ENCODE results near the gene CAB39L.
"Not testable (repeated sequence)": the region's sequence is repeated elsewhere in the genome, so short reads cannot be mapped to it uniquely, and the experiment has no call there.

Gene CAB39L

GRCh38 chr13:49341517-49341916 is 102.3 kb downstream of the CAB39L start:
- H3K27me3 ChIP-seq (replicated peaks; ENCODE audit: control insufficient read depth, insufficient read depth, low read length, poor library complexity, severe bottlenecking): no peaks in the 10 kb centered on the region
- H3K9me3 ChIP-seq (ENCODE audit: control insufficient read depth, low read length): no peaks in the 10 kb centered on the region
- H3K27ac ChIP-seq (ENCODE audit: insufficient read depth, low read length, poor library complexity, severe bottlenecking): no peak overlapping the region
- no peak for DNase-seq
- no peaks in the 10 kb centered on the region for H3K36me3 ChIP-seq (ENCODE audit: control insufficient read depth, insufficient read depth, low read length)
- no peak overlapping the region for H3K4me3 ChIP-seq (ENCODE audit: insufficient read depth, low read depth, low read length, poor library complexity, severe bottlenecking)
- no peaks in the 10 kb centered on the region for H3K4me1 ChIP-seq (ENCODE audit: control insufficient read depth, insufficient read depth, low read length, poor library complexity, severe bottlenecking)

- no peaks in the 10 kb centered on the region for H3K4me1 ChIP-seq (ENCODE audit: control insufficient read depth, insufficient read depth, low read length, poor library complexity, severe bottlenecking)
These were observed 103.7 kb downstream of the CAB39L start for GRCh38 chr13:49340161-49340560.

GRCh38 chr13:49336655-49337054 is 107.2 kb downstream of the CAB39L start:
- Histone ChIP-seq H3K4me1 (ENCODE audit: control insufficient read depth, insufficient read depth, low read length, poor library complexity, severe bottlenecking) (no peaks in the 10 kb centered on the region), H3K9me3 (ENCODE audit: control insufficient read depth, low read length) (no peaks in the 10 kb centered on the region), H3K27me3 (replicated peaks; ENCODE audit: control insufficient read depth, insufficient read depth, low read length, poor library complexity, severe bottlenecking) (no peaks in the 10 kb centered on the region), H3K4me3 (ENCODE audit: insufficient read depth, low read depth, low read length, poor library complexity, severe bottlenecking) (no peak overlapping the region), H3K36me3 (ENCODE audit: control insufficient read depth, insufficient read depth, low read length) (no peaks in the 10 kb centered on the region), H3K27ac (ENCODE audit: insufficient read depth, low read length, poor library complexity, severe bottlenecking) (no peak overlapping the region)
- no peak for DNase-seq

More at GRCh38 chr13:49340161-49340560, 103.7 kb downstream of the CAB39L start:
- H3K36me3 ChIP-seq (ENCODE audit: control insufficient read depth, insufficient read depth, low read length): no peaks in the 10 kb centered on the region
- H3K27me3 ChIP-seq (replicated peaks; ENCODE audit: control insufficient read depth, insufficient read depth, low read length, poor library complexity, severe bottlenecking): no peaks in the 10 kb centered on the region
- H3K4me3 ChIP-seq (ENCODE audit: insufficient read depth, low read depth, low read length, poor library complexity, severe bottlenecking): no peak overlapping the region
- no peak for DNase-seq
- no peak overlapping the region for H3K27ac ChIP-seq (ENCODE audit: insufficient read depth, low read length, poor library complexity, severe bottlenecking)
- no peaks in the 10 kb centered on the region for H3K9me3 ChIP-seq (ENCODE audit: control insufficient read depth, low read length)

DNA sequence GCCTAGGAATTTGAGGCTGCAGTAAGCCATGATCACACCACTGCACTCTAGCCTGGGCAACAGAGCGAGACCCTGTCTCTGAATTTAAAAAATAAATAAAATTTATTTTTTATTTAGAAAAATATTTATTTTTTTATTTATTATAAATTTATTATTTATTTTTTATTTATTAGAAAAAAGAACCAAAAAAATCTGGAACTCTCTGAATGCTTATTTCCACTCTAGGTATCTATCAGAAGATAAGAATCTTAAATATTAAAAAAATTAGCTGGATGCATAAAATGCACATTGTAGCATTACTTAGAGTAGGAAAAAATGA is 113.4 kb downstream of the CAB39L start:
- Histone ChIP-seq H3K27me3 (replicated peaks; ENCODE audit: control insufficient read depth, insufficient read depth, low read length, poor library complexity, severe bottlenecking) (no peaks in the 10 kb centered on the region), H3K27ac (ENCODE audit: insufficient read depth, low read length, poor library complexity, severe bottlenecking) (no peak overlapping the region), H3K9me3 (ENCODE audit: control insufficient read depth, low read length) (no peaks in the 10 kb centered on the region), H3K4me1 (ENCODE audit: control insufficient read depth, insufficient read depth, low read length, poor library complexity, severe bottlenecking) (no peaks in the 10 kb centered on the region), H3K4me3 (ENCODE audit: insufficient read depth, low read depth, low read length, poor library complexity, severe bottlenecking) (no peak overlapping the region), H3K36me3 (ENCODE audit: control insufficient read depth, insufficient read depth, low read length) (no peaks in the 10 kb centered on the region)
- DNase-seq: no peak

GRCh38 chr13:49329831-49330545 is 113.9 kb downstream of the CAB39L start:
- no peak for DNase-seq
- no peaks in the 10 kb centered on the region for H3K4me1 ChIP-seq (ENCODE audit: control insufficient read depth, insufficient read depth, low read length, poor library complexity, severe bottlenecking)
- H3K27me3 ChIP-seq (replicated peaks; ENCODE audit: control insufficient read depth, insufficient read depth, low read length, poor library complexity, severe bottlenecking): no peaks in the 10 kb centered on the region
- H3K9me3 ChIP-seq (ENCODE audit: control insufficient read depth, low read length): no peaks in the 10 kb centered on the region
- no peak overlapping the region for H3K27ac ChIP-seq (ENCODE audit: insufficient read depth, low read length, poor library complexity, severe bottlenecking)
- H3K4me3 ChIP-seq (ENCODE audit: insufficient read depth, low read depth, low read length, poor library complexity, severe bottlenecking): no peak overlapping the region
- no peaks in the 10 kb centered on the region for H3K36me3 ChIP-seq (ENCODE audit: control insufficient read depth, insufficient read depth, low read length)

DNA sequence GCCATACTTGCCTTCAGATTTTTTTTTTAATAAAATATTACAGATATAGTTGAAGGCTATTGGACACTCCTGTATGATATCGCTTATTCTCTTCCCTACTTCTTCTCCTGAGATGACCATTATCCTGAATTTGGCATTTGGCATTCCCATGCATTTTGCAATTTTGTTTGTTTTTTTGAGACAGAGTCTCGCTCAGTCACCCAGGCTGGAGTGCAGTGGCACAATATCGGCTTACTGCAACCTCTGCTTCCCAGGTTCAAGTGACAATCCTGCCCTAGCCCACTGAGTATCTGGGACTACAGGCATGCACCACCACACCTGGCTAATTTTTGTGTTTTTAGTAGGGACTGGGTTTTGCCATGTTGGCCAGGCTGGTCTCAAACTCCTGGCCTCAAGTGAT is 116.7 kb downstream of the CAB39L start:
- not testable (repeated sequence) for H3K27ac ChIP-seq (ENCODE audit: insufficient read depth, low read length, poor library complexity, severe bottlenecking); DNase-seq; H3K4me3 ChIP-seq (ENCODE audit: insufficient read depth, low read depth, low read length, poor library complexity, severe bottlenecking); H3K4me1 ChIP-seq (ENCODE audit: control insufficient read depth, insufficient read depth, low read length, poor library complexity, severe bottlenecking); H3K27me3 ChIP-seq (replicated peaks; ENCODE audit: control insufficient read depth, insufficient read depth, low read length, poor library complexity, severe bottlenecking); H3K36me3 ChIP-seq (ENCODE audit: control insufficient read depth, insufficient read depth, low read length); H3K9me3 ChIP-seq (ENCODE audit: control insufficient read depth, low read length)

DNA sequence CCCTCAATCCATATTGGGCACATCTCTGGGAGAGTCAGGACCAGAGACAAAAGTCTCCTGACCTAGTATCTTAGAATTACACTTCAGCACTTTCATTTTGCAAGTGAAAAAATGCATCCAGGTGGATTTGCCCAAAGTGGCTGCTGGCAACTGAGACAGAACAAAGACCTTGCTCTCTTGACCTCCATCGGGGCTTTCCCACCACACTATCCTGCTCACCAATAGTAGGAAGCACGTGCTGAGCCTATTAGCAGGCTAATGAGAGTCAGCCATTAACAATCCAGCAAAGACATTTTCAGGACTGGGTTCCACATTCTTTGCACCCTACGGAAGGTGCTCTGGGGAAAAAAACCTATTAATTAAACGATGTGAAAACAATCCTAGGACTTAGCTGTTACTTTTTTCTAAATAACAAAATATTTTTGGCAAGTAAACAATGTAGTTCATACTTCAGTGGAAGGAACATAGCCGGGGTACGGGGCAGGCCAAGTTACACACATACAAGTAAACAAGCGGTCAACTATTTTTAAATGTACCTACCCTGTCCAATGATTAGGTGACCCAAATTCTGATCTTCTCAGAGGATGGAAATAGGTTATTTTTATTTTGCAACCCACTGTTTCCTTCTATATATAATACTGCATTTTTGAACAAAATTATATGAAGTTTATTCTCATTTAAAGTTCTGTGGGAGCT is 117.5 kb downstream of the CAB39L start:
- Histone ChIP-seq H3K36me3 (ENCODE audit: control insufficient read depth, insufficient read depth, low read length) (no peaks in the 10 kb centered on the region), H3K27me3 (replicated peaks; ENCODE audit: control insufficient read depth, insufficient read depth, low read length, poor library complexity, severe bottlenecking) (no peaks in the 10 kb centered on the region), H3K9me3 (ENCODE audit: control insufficient read depth, low read length) (no peaks in the 10 kb centered on the region), H3K27ac (ENCODE audit: insufficient read depth, low read length, poor library complexity, severe bottlenecking) (no peak overlapping the region), H3K4me3 (ENCODE audit: insufficient read depth, low read depth, low read length, poor library complexity, severe bottlenecking) (no peak overlapping the region), H3K4me1 (ENCODE audit: control insufficient read depth, insufficient read depth, low read length, poor library complexity, severe bottlenecking) (no peaks in the 10 kb centered on the region)
- no peak for DNase-seq

DNA sequence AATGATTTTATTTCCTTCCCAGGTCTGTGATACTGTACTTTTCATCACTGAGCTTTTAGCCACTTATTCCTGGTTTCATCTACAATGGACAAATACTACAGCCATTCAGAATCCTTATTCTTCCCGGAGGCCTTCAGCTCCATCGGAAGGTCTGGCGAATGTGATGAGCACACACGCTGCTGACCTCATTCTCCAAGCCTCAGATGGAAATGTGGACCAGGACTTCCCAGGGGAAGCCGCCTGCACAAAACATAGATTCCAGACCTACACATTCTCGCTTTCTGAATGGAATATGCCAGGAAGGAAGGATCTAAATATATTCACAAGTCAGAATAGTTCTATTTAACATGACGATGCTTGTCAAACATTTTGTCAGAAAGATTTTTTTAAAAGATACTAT is 120.5 kb downstream of the CAB39L start:
- no peaks in the 10 kb centered on the region for H3K27me3 ChIP-seq (replicated peaks; ENCODE audit: control insufficient read depth, insufficient read depth, low read length, poor library complexity, severe bottlenecking)
- no peaks in the 10 kb centered on the region for H3K4me1 ChIP-seq (ENCODE audit: control insufficient read depth, insufficient read depth, low read length, poor library complexity, severe bottlenecking)
- no peak overlapping the region for H3K27ac ChIP-seq (ENCODE audit: insufficient read depth, low read length, poor library complexity, severe bottlenecking)
- DNase-seq: no peak
- H3K36me3 ChIP-seq (ENCODE audit: control insufficient read depth, insufficient read depth, low read length): no peaks in the 10 kb centered on the region
- no peaks in the 10 kb centered on the region for H3K9me3 ChIP-seq (ENCODE audit: control insufficient read depth, low read length)
- H3K4me3 ChIP-seq (ENCODE audit: insufficient read depth, low read depth, low read length, poor library complexity, severe bottlenecking): no peak overlapping the region

GRCh38 chr13:49322702-49323101 is 121.2 kb downstream of the CAB39L start:
- no peaks in the 10 kb centered on the region for H3K36me3 ChIP-seq (ENCODE audit: control insufficient read depth, insufficient read depth, low read length)
- no peaks in the 10 kb centered on the region for H3K9me3 ChIP-seq (ENCODE audit: control insufficient read depth, low read length)
- DNase-seq: no peak
- H3K27ac ChIP-seq (ENCODE audit: insufficient read depth, low read length, poor library complexity, severe bottlenecking): no peak overlapping the region
- no peak overlapping the region for H3K4me3 ChIP-seq (ENCODE audit: insufficient read depth, low read depth, low read length, poor library complexity, severe bottlenecking)
- H3K4me1 ChIP-seq (ENCODE audit: control insufficient read depth, insufficient read depth, low read length, poor library complexity, severe bottlenecking): no peaks in the 10 kb centered on the region
- H3K27me3 ChIP-seq (replicated peaks; ENCODE audit: control insufficient read depth, insufficient read depth, low read length, poor library complexity, severe bottlenecking): no peaks in the 10 kb centered on the region

DNA sequence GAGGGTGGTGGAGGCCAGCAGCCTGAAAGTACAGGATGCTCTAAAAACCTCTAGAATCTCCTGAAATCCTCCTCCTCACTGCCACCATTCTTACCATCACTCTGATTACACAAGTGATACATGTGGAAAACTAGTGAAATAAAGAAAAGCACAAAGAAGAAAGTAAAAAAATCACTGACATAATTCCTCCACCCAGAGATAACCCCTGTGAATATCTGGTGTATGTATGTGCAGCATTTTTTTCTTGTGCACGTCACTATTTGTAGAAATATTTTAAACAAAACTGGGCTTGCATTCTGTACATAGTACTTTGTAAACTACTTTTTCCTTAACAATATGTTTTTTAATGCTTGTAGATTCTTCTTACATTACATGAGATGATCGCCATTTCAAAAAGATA is 122.9 kb downstream of the CAB39L start:
- no peaks in the 10 kb centered on the region for H3K4me1 ChIP-seq (ENCODE audit: control insufficient read depth, insufficient read depth, low read length, poor library complexity, severe bottlenecking)
- H3K4me3 ChIP-seq (ENCODE audit: insufficient read depth, low read depth, low read length, poor library complexity, severe bottlenecking): no peak overlapping the region
- no peaks in the 10 kb centered on the region for H3K9me3 ChIP-seq (ENCODE audit: control insufficient read depth, low read length)
- no peaks in the 10 kb centered on the region for H3K36me3 ChIP-seq (ENCODE audit: control insufficient read depth, insufficient read depth, low read length)
- no peak overlapping the region for H3K27ac ChIP-seq (ENCODE audit: insufficient read depth, low read length, poor library complexity, severe bottlenecking)
- H3K27me3 ChIP-seq (replicated peaks; ENCODE audit: control insufficient read depth, insufficient read depth, low read length, poor library complexity, severe bottlenecking): no peaks in the 10 kb centered on the region
- DNase-seq: no peak

Data from effector memory CD4-positive, alpha-beta T cell (primary cell).